ENCODE results near the gene NAA40.

GRCh38 chr11:63920126-63920938 is 18.5 kb upstream of the NAA40 start:
- no peak for TF ChIP-seq POLR2A (IDR thresholded peaks at IDR 0.05; ENCODE audit: low read depth, low read length)
- no peak for TF ChIP-seq CTCF (IDR thresholded peaks at IDR 0.05 in 2 of 3, conservative IDR thresholded peaks at IDR 0.05 in 1 of 3; ENCODE audit: control insufficient read depth in 2 of 3, extremely low read depth in 1 of 3, insufficient read depth in 1 of 3, low read depth in 3 of 3, low read length in 3 of 3)
- TF ChIP-seq RAD51 (IDR thresholded peaks at IDR 0.05): no peak
- no peak for TF ChIP-seq GABPA (IDR thresholded peaks at IDR 0.05; ENCODE audit: low read depth)
- no peak for TF ChIP-seq SIN3A (IDR thresholded peaks at IDR 0.05; ENCODE audit: low read depth, low read length)
- no peak for TF ChIP-seq ESRRA (IDR thresholded peaks at IDR 0.05; ENCODE audit: low read length)
- TF ChIP-seq, protein P1, sequence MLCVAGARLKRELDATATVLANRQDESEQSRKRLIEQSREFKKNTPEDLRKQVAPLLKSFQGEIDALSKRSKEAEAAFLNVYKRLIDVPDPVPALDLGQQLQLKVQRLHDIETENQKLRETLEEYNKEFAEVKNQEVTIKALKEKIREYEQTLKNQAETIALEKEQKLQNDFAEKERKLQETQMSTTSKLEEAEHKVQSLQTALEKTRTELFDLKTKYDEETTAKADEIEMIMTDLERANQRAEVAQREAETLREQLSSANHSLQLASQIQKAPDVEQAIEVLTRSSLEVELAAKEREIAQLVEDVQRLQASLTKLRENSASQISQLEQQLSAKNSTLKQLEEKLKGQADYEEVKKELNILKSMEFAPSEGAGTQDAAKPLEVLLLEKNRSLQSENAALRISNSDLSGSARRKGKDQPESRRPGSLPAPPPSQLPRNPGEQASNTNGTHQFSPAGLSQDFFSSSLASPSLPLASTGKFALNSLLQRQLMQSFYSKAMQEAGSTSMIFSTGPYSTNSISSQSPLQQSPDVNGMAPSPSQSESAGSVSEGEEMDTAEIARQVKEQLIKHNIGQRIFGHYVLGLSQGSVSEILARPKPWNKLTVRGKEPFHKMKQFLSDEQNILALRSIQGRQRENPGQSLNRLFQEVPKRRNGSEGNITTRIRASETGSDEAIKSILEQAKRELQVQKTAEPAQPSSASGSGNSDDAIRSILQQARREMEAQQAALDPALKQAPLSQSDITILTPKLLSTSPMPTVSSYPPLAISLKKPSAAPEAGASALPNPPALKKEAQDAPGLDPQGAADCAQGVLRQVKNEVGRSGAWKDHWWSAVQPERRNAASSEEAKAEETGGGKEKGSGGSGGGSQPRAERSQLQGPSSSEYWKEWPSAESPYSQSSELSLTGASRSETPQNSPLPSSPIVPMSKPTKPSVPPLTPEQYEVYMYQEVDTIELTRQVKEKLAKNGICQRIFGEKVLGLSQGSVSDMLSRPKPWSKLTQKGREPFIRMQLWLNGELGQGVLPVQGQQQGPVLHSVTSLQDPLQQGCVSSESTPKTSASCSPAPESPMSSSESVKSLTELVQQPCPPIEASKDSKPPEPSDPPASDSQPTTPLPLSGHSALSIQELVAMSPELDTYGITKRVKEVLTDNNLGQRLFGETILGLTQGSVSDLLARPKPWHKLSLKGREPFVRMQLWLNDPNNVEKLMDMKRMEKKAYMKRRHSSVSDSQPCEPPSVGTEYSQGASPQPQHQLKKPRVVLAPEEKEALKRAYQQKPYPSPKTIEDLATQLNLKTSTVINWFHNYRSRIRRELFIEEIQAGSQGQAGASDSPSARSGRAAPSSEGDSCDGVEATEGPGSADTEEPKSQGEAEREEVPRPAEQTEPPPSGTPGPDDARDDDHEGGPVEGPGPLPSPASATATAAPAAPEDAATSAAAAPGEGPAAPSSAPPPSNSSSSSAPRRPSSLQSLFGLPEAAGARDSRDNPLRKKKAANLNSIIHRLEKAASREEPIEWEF (IDR thresholded peaks at IDR 0.05; ENCODE audit: insufficient replicate concordance, low read depth, low read length): no peak
- TF ChIP-seq MYC (IDR thresholded peaks at IDR 0.05; ENCODE audit: insufficient read depth, insufficient read length, insufficient replicate concordance, low read length, severe bottlenecking): no peak
- no peak for TF ChIP-seq NFYB (IDR thresholded peaks at IDR 0.05; ENCODE audit: insufficient read depth, low read depth, low read length)

Data from GM12878 (cell line).